ENCODE data around the gene FLNB. TPM values are rescaled to one million over a fixed set of nuclear protein-coding genes. Genes with fewer than 3 reads are reported as not detected.

FLNB gene
- total RNA-seq, 1 experiment from 2014 or later, result 127 TPM

DNA sequence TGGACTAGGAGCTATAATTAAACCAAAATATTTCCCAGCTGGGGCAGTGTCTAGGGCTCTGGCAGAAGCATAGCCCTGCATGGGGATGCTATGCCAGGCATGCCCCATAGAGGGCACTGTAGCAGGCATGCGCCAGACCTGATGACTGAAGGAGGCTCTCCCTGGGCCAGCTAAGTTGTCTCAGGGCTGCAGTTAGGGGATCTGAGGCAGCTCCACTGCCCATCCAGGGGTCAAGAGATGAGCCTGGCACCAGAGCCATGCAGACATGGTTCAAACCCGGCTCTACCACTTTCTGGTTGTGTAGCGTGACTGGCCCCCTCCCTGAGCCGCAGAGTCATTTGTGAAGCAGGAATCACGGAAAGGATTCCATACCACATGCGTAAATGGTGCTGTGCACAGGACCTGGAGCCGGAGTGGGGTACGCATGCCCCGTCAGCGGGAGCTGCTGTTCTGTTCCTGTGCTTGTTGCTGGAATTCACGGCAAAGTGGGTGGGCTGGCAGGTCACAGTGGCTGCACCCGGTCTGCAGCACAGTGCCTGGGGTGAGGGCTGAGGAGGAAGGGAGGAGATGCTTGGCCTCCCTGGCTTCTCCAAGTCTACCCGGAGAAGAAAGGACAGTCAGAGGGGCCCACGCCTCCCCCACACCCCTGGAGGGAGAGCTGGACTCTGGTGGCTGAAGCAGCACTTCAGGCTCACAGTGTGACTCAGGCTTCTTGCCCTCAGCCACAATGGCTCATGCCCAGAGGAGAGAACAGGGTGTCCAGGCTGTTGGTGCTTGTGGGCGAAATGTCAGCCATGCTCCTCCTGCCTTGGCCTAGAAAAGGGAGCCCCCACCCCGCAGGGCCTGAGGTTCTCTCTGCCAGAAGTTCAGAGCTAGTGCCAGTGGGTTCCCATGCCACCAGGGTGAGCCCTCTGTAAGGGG, 159.5 kb downstream of the FLNB start:
- H3K9me3 Mint-ChIP-seq, result no peaks in the 10 kb centered on the region
- H3K27me3 Mint-ChIP-seq (ENCODE audit: low read depth), result no peaks in the 10 kb centered on the region
- TF ChIP-seq, protein P1, sequence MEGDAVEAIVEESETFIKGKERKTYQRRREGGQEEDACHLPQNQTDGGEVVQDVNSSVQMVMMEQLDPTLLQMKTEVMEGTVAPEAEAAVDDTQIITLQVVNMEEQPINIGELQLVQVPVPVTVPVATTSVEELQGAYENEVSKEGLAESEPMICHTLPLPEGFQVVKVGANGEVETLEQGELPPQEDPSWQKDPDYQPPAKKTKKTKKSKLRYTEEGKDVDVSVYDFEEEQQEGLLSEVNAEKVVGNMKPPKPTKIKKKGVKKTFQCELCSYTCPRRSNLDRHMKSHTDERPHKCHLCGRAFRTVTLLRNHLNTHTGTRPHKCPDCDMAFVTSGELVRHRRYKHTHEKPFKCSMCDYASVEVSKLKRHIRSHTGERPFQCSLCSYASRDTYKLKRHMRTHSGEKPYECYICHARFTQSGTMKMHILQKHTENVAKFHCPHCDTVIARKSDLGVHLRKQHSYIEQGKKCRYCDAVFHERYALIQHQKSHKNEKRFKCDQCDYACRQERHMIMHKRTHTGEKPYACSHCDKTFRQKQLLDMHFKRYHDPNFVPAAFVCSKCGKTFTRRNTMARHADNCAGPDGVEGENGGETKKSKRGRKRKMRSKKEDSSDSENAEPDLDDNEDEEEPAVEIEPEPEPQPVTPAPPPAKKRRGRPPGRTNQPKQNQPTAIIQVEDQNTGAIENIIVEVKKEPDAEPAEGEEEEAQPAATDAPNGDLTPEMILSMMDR (IDR thresholded peaks at IDR 0.05), result peak; percentile 97
- no peak for TF ChIP-seq AFF4 (CRISPR knock-in tag; IDR thresholded peaks at IDR 0.05; ENCODE audit: borderline replicate concordance)
- POLR2A ChIA-PET, result no interaction called here
- no peak overlapping the region for H3K27ac Mint-ChIP-seq
- CTCF ChIA-PET, result interaction anchor here (0.6 to 4.0 kb wide), 37 partner anchors 9 to 326 kb away, joined by 3 to 57 read pairs (median 4); partner anchors contain the start of genes ABHD6, FLNB, HTD2 and RPP14
- no peak overlapping the region for H3K4me3 Mint-ChIP-seq
- DNase-seq (ENCODE audit: low spot score) (peak; percentile 82), ATAC-seq (peak; percentile 94)
- H3K36me3 Mint-ChIP-seq, result peaks cover 46% of the 10 kb centered on the region
- H3K4me1 Mint-ChIP-seq, result peaks cover 2% of the 10 kb centered on the region; the same call in 1 of the 2 replicates

GRCh38 chr3:58168498-58168897, 160.3 kb downstream of the FLNB start:
- Mint-ChIP-seq H3K27me3 (ENCODE audit: low read depth) (no peaks in the 10 kb centered on the region), H3K36me3 (peaks cover 38% of the 10 kb centered on the region), H3K4me1 (peaks cover 9% of the 10 kb centered on the region), H3K9me3 (no peaks in the 10 kb centered on the region), H3K4me3 (no peak overlapping the region), H3K27ac (no peak overlapping the region)
- ATAC-seq (no peak), DNase-seq (ENCODE audit: low spot score) (no peak)
- CTCF ChIA-PET, result interaction anchor here (1.4 to 4.0 kb wide), 2 partner anchors 9 to 10 kb away, joined by 10 to 57 read pairs; no protein-coding TSS in a partner anchor
- POLR2A ChIA-PET, result no interaction called here
- no peak for TF ChIP-seq ATF6 (CRISPR knock-in tag; IDR thresholded peaks at IDR 0.05)
- TF ChIP-seq ZNF396 (CRISPR knock-in tag; IDR thresholded peaks at IDR 0.05; ENCODE audit: borderline replicate concordance), result no peak
- TF ChIP-seq STAT6 (CRISPR knock-in tag; conservative IDR thresholded peaks at IDR 0.05; ENCODE audit: low read depth), result no peak
- no peak for TF ChIP-seq HMGXB4 (CRISPR knock-in tag; IDR thresholded peaks at IDR 0.05)
- TF ChIP-seq ZNF232 (CRISPR knock-in tag; IDR thresholded peaks at IDR 0.05), result no peak
- TF ChIP-seq, protein P2, sequence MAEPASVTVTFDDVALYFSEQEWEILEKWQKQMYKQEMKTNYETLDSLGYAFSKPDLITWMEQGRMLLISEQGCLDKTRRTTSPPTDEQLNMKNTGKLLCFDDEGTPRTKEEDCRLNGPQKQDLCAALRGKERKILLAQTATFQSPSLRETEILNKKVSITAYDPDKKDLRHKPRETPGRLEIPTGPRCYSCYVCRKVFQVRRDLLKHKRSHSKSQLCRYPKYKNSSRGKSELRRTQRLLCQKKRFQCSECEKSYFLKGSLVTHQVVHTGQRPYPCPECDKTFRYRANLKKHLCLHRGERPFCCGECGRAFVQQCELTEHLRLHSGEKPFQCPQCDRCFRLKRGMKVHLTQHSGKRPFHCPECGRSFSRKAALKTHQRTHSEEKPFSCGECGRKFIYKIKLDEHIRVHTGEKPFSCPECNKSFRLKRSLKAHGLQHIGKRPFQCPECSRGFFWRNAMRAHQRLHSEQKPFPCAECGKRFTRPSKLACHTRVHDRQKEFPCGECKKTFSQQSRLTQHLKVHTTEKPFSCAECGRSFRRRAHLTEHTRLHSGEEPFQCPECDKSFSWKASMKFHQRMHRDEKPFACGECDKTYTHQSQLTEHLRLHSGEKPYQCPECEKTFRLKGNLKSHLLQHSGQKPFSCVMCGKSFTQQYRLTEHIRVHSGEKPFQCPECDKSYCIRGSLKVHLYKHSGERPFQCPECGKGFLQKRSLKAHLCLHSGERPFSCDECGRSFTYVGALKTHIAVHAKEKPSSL (CRISPR knock-in tag; conservative IDR thresholded peaks at IDR 0.05), result no peak
- no peak for TF ChIP-seq ARID4B (CRISPR knock-in tag; IDR thresholded peaks at IDR 0.05; ENCODE audit: borderline replicate concordance)
- TF ChIP-seq TCF7 (CRISPR knock-in tag; IDR thresholded peaks at IDR 0.05; ENCODE audit: low read depth), result no peak
- TF ChIP-seq ZNF121 (CRISPR knock-in tag; IDR thresholded peaks at IDR 0.05), result no peak
- no peak for TF ChIP-seq ZNF423 (CRISPR knock-in tag; IDR thresholded peaks at IDR 0.05)
